Lower leg skin (tissue), 3 donors: ENCODE measurements around the gene NRSN2.

Experiments used
- POLR2A ChIP-seq, 2 donors: fragments of 450-650 bp; IDR thresholded peaks; one replicate each; pipeline ENCODE4 v1.6.1; 2016 to 2017; ENCODE audit warnings: antibody characterized with exemption in 2 of 2, mild to moderate bottlenecking in 1 of 2, moderate library complexity in 1 of 2
- TF ChIP-seq, protein P1 (sequence below), 3 donors: fragments of 450-650 bp; IDR thresholded peaks; one replicate each; pipeline ENCODE4 v1.5.1; 2016; ENCODE audit warnings: antibody characterized with exemption in 3 of 3, mild to moderate bottlenecking in 3 of 3, moderate library complexity in 2 of 3

DNA sequence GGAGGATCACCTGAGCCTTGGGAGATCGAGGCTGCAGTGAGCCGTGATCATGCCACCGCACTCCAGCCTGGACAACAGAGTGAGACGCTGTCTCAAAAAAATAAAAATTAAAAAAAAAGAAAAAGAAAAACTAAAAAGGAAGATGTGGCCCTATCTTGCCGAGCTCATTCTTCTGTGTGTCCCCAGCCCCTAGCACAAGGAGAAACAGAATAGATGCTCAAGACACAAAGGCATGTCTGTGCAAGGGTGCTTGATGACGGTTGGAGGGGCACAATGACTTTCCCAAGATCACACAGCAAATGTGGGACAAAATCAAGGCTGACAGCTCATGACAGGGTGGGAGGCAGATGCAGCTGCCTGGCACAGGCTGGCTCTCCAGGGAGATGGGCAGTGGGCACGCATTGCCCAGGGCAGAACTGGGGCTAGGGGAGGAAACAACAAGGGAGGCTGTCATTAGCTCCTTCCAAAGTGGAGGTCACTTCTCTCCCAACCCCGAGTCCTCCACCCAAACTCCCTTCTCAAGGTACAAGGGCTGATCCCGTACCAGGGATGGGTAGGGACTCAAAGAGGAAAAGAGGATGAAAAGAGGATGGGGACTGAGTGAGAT, 775 bp upstream of the NRSN2 start:
- TF ChIP-seq, protein P1, sequence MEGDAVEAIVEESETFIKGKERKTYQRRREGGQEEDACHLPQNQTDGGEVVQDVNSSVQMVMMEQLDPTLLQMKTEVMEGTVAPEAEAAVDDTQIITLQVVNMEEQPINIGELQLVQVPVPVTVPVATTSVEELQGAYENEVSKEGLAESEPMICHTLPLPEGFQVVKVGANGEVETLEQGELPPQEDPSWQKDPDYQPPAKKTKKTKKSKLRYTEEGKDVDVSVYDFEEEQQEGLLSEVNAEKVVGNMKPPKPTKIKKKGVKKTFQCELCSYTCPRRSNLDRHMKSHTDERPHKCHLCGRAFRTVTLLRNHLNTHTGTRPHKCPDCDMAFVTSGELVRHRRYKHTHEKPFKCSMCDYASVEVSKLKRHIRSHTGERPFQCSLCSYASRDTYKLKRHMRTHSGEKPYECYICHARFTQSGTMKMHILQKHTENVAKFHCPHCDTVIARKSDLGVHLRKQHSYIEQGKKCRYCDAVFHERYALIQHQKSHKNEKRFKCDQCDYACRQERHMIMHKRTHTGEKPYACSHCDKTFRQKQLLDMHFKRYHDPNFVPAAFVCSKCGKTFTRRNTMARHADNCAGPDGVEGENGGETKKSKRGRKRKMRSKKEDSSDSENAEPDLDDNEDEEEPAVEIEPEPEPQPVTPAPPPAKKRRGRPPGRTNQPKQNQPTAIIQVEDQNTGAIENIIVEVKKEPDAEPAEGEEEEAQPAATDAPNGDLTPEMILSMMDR (IDR thresholded peaks at IDR 0.05) = no peak
- no peak for TF ChIP-seq POLR2A (IDR thresholded peaks at IDR 0.05)
